GM19468 (cell line): ENCODE results near the gene ARHGEF25.
"Not testable (repeated sequence)": the region's sequence is repeated elsewhere in the genome, so short reads cannot be mapped to it uniquely, and the experiment has no call there.

ENCODE experiments used
- ATAC-seq: cut with Tn5 transposase; IDR thresholded peaks from one replicate; pipeline ENCODE4 v1.9.1; 2021; ENCODE audit warnings: mild to moderate bottlenecking, moderate library complexity, moderate number of reproducible peaks; ENCODE audit not compliant: unreplicated experiment; ENCODE audit errors: extremely low read depth

The ARHGEF25 gene

DNA sequence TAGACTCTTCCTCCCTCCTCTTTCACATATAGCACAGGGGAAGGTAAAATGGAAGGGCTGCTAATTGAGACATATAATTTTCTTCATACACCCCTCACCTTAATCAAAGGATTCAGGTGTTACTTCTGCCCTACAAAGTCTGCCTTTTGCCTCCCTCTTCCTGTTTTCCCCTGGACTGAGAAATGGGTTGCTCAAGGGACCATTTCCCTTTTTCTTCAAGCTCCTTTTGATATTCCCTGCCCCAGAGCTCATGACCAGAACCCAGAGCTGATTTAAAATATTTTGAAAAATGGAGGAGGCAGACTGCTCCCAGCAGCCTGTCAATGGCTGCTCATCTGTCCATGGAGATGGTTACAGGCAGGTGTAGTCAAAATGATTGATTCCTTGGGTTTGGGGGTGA, 26.5 kb upstream of the ARHGEF25 start:
- ATAC-seq = no peak

GRCh38 chr12:57585156-57585555, 26.1 kb upstream of the ARHGEF25 start:
- ATAC-seq = no peak

DNA sequence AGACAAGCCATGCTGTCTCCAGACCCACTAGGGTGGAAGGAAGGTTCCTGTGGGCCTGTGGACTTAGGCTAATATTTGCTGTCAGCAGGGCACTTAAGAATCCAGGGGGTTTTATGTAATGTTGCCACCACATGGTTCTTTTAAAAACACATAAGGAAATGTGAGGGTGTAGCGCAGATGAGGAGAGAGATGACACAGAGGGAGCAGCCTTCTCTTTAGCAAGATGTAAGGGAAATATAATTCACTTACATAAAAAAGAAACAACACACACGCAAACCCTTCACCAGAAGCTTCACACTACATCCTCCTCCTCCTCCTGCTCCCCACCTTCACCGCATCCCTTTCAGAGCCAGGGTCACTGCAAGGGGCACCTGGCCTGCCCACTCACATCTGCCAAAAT, 25.1 kb upstream of the ARHGEF25 start:
- no peak for ATAC-seq

DNA sequence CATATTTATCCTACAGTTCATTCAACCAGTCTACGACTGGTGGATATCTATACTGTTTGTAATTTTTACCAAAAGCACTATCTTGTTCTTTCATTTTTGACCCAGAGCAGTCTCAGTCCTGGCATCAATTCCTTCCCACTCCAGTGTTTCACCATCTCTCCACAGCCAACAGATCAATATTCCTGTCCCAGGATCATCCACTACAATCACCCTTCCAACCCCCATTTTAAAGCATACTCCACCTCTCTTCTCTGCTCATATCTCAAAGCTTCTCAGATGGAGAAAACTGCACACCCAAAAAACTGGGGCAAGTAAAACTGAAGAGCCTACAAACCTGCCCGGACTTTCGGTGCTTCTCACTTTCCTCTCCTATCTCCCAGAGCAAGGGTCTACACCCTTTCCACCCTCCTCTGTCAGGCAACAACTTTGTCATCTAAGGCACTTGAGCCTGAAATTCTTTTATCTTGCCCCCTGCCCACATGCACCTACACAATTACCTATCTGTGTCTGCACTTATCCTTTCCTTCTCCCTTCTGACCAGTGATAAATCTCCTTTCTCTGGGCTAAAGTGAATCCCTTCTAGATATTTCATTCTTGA, 24.3 kb upstream of the ARHGEF25 start:
- ATAC-seq = no peak

GRCh38 chr12:57588951-57589610, 22.2 kb upstream of the ARHGEF25 start:
- not testable (repeated sequence) for ATAC-seq

DNA sequence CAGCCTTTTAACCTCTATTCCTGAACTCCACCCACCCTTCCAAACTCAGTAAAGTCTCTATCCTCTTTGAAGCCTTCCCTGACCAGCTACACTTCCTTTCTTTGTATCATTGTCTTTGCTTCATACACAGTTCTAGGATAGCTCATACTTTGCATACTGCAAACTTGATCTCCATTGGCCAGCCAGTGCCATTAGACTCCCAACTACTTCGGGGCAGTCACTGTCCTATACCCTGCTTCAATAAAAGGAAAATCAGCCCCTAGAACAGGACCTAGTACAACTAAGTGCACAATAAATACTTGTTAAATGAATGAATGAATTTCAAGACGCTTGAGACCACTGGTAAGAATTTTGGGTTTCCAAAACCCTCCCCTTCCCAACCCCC, 20.8 kb upstream of the ARHGEF25 start:
- no peak for ATAC-seq

GRCh38 chr12:57590864-57591781, 20.1 kb upstream of the ARHGEF25 start, which contains the start of gene PIP4K2C:
TSS of gene PIP4K2C (plus strand) at chr12:57591192. CDS start at chr12:57591290, 98 bp downstream.
- peak; percentile 58 for ATAC-seq

GRCh38 chr12:57591782-57592325, 19.4 kb upstream of the ARHGEF25 start:
- ATAC-seq = no peak

DNA sequence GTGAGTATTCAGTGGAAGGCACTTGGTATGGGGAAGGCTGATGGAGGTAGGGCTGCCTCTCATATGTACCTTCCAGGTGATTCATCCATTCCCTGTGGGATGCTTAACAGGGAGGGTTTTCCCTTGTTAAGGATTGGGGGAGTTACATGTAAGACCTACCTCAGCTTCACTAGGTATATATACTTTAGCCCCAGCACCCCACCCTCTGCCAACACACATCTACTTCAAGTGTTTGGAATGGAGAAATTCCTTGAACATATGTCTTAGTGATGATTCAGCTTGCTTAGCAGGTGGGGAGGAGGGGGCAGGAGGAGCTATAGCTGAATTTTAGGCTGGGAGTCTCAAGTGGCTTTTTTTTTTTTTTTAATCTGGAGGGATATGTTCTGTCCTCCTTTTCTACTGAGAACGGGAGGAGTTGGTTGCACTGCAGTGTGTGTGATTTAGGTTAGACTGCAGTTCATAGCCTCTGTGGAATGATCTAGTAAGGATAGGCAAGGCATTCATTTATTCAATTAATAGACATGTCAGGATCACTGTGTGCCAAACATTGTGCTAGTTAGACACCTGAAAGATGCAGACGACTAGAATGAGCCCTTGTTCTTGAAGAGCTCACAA, 18.6 kb upstream of the ARHGEF25 start:
- ATAC-seq = no peak

- ATAC-seq = no peak
Measured at GRCh38 chr12:57593187-57593586, 18.0 kb upstream of the ARHGEF25 start.

- no peak for ATAC-seq
Measured at GRCh38 chr12:57600395-57600794, 10.8 kb upstream of the ARHGEF25 start.

DNA sequence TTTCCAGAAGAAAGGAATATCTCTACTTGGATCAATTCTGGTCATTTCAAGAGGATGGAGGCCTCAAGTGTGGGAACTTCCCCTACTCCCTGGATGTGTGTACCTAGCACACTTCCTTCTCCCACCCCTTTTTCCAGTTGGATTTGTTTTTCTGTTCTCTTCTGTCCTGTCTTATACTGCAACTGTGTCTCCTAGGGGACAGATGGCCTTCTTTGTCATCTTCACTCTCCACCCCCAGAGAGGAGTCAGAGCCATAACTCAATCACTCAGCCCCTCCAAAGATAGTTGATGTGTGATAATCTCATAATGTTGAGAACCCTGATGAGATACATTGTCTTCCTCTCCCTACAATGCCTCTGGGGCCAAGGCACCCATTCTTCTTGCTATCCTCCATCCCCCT, 8.7 kb upstream of the ARHGEF25 start:
- ATAC-seq = no peak

DNA sequence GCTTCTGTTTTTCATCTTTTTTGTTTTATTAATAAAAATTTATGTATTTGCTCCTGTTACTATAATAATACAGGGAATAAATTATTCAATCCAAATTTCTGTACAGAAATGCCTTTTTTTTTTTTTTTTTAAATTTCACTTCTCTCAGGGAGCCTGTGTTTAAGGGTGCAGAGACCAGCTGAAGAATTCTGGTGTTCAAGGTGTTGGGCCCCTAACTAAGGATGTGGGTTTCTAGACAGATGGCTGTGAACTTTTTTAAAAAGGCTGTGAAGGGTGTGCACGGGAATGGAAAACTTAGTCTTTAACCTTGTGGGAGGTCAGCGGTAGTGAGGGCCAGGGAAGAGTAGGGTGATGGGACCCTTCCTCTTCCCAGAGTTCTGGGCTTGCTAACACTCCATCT, 7.9 kb upstream of the ARHGEF25 start:
- no peak for ATAC-seq

- no peak for ATAC-seq
Measured at GRCh38 chr12:57603815-57604453, 7.3 kb upstream of the ARHGEF25 start.

DNA sequence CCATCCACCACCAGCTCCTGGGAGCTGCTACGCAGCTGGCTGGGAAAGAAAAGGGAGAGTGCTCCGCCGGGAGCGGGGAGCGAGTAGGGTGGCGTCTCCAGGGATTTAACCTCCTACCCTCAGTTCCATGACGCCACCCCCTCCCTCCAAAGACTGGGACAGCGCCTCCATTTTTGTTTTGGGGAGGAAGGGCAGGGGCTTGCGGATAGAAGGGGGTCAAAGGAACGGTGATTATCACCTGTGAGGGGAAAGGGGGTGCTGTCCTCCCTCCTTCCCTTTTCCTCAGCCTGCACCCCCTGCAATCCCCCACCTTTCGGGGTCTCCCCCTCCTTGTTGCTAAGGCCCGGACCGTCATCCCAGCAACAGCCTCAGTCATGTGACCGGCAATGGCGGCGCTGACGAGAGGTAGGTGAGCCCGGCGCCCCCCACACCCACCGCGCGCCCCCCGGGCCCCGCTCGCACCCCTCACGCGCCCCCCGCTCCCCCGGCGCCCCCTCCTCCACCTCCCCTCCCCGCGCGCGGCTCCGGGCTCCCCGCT, 6.7 kb upstream of the ARHGEF25 start, which contains the start of gene DTX3:
DTX3 (plus strand) TSS at position 371 of the 538 bp plus-strand sequence. CDS start 1,694 bp downstream, outside the sequence.
- ATAC-seq = no peak

DNA sequence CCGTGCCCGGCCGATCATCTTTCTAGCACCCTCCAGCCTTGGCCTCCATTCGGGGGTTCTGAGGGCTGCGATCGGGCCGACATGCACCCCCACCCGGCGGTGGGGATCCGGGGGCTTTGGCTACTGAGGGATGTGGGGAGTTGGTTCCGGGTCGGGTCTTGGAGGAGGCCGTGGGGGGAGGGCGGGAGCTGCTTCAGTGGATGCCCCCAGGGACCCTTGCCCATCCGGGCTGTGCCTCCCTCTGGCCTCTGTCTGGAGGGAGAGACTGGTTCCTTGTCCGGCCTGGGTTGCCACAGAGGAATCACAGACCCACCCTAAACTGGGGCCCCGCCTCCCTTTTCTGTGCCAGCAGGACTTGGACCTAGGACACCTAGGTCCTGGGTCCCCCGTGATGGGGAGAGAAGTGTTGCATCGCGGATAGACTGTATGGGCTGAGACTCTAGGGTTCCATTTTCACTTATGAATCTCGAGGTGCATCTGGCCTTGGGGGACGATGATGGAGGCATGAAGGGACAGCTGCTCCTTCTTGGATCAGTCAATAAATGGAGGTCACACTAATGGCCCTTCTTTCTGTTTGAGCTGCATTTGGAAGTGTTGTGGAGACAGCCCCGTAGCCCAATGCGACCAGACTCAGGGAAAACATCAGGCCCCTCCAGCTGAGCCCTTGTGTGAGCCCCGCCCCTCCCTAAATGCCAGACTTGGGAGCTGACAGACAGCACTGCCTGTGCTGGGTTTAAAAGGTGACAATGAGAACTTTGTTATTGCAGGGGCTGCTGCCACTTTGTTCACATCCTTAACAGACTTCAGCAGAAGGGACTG, 6.0 kb upstream of the ARHGEF25 start:
- ATAC-seq = no peak

- ATAC-seq = no peak
Measured at GRCh38 chr12:57605811-57606311, 5.4 kb upstream of the ARHGEF25 start.

DNA sequence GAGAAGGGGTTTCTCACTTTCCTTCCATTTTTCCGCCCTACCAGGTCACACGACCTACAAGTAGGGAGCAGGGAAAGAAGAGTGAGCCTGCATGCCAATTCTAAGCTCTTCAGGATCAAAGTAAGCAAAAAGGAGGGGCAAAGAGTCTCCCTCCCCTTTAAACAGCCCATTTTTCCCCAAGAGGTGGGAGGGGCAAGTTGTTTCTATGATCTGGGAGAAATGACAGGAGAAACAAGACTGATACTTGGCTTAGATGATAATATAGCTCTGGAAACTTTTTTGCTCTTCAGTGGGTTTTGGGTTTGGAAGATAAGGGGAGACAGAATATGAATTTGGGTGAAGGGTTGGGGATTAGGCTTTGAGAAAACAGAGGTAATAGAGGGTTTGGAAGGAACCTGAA, 4.8 kb upstream of the ARHGEF25 start:
- ATAC-seq = no peak
